ENCODE results near the gene FAM184B.

FAM184B gene

GRCh38 chr4:17781300-17782287, at the start of gene FAM184B:
TSS of gene FAM184B (minus strand) at chr4:17781621. CDS start at chr4:17781299, 322 bp downstream.
- no peak for TF ChIP-seq ZNF274 (IDR thresholded peaks at IDR 0.05; ENCODE audit: low read depth, low read length)
- peak within 1 kb of the TSS; percentile 35; the same call in 1 of the 2 replicates for H3K4me3 ChIP-seq (ENCODE audit: low read length)

- no peak for TF ChIP-seq ZNF274 (IDR thresholded peaks at IDR 0.05; ENCODE audit: low read depth, low read length)
- no peak overlapping the region for H3K4me3 ChIP-seq (ENCODE audit: low read length)
Measured at GRCh38 chr4:17823871-17824669, 42.6 kb upstream of the FAM184B start.

DNA sequence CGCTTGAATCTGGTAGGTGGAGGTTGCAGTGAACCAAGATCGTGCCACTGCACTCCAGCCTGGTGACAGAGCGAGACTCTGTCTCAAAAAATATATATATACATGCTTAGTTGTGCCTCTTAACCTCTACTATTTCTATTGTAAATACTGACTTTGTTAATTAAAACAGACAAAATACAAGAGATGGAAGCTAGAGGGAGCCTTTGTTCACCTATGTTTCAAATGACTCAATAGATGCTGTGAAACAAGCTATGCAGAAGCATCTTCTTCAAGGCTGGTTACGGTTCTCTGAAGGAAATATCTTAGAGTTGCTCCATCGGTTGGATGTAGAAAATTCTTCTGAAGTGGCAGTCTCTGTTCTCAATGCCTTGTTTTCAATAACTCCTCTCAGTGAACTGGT, 35.6 kb upstream of the FAM184B start:
- no peak for TF ChIP-seq ZNF274 (IDR thresholded peaks at IDR 0.05; ENCODE audit: low read depth, low read length)
- H3K4me3 ChIP-seq (ENCODE audit: low read length), result no peak overlapping the region

DNA sequence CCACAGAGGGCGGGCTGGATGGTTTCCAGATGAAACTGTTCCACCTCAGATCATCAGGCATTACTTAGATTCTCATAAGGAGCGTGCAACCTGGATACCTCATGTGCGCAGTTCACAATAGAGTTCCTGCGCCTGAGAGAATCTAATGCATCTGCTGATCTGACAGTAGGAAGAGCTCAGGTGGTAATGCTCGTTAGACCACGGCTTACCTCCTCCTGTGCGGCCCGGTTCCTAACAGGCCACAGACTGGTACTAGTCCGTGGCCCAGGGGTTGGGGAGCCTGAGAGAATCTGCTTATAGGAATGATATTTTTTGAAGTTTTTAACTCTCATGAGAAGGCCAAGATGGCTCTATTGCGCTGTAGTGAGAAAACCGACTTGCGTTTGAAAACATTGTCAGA, 34.7 kb upstream of the FAM184B start:
- no peak overlapping the region for H3K4me3 ChIP-seq (ENCODE audit: low read length)
- TF ChIP-seq ZNF274 (IDR thresholded peaks at IDR 0.05; ENCODE audit: low read depth, low read length), result no peak

GRCh38 chr4:17814140-17814539, 32.7 kb upstream of the FAM184B start:
- TF ChIP-seq ZNF274 (IDR thresholded peaks at IDR 0.05; ENCODE audit: low read depth, low read length), result no peak
- peak overlapping the region; percentile 39; the same call in 1 of the 2 replicates for H3K4me3 ChIP-seq (ENCODE audit: low read length)

- peak overlapping the region; percentile 95; the same call in 1 of the 2 replicates for H3K4me3 ChIP-seq (ENCODE audit: low read length)
Measured at GRCh38 chr4:17812801-17813200, 31.4 kb upstream of the FAM184B start.

DNA sequence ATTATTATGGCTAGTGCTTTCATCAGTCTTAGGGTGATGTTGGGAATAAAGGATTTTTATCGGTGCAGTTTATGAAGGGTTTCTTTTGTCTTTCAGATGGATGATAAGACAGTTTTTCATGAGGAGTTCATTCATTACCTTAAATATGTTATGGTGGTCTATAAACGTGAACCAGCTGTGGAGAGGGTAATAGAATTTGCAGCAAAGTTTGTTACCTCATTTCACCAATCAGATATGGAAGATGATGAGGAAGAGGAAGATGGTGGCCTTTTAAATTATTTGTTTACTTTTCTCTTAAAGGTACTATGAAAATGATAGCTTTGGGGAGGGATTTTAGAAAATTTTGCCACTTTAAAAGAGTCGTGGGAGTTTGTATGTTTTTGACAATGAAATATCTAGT, 30.7 kb upstream of the FAM184B start:
- TF ChIP-seq ZNF274 (IDR thresholded peaks at IDR 0.05; ENCODE audit: low read depth, low read length), result no peak
- H3K4me3 ChIP-seq (ENCODE audit: low read length), result peak overlapping the region; percentile 95; the same call in 1 of the 2 replicates

More at GRCh38 chr4:17812801-17813200, 31.4 kb upstream of the FAM184B start:
- no peak for TF ChIP-seq ZNF274 (IDR thresholded peaks at IDR 0.05; ENCODE audit: low read depth, low read length)

GRCh38 chr4:17811078-17811603, 29.7 kb upstream of the FAM184B start:
- TF ChIP-seq ZNF274 (IDR thresholded peaks at IDR 0.05; ENCODE audit: low read depth, low read length), result no peak
- H3K4me3 ChIP-seq (ENCODE audit: low read length), result peak overlapping the region; percentile 95

GRCh38 chr4:17810260-17811077, 29.0 kb upstream of the FAM184B start, which contains the start of the genes DCAF16 and NCAPG:
TSS of gene DCAF16 (minus strand) at chr4:17810757. CDS start at chr4:17804141, 6,616 bp downstream.
TSS of gene NCAPG (plus strand) at chr4:17810979. CDS start at chr4:17811078, 99 bp downstream.
- peak within 1 kb of the TSS; percentile 96 for H3K4me3 ChIP-seq (ENCODE audit: low read length)
- no peak for TF ChIP-seq ZNF274 (IDR thresholded peaks at IDR 0.05; ENCODE audit: low read depth, low read length)

- TF ChIP-seq ZNF274 (IDR thresholded peaks at IDR 0.05; ENCODE audit: low read depth, low read length), result no peak
- peak overlapping the region; percentile 96 for H3K4me3 ChIP-seq (ENCODE audit: low read length)
Measured at GRCh38 chr4:17809667-17810066, 28.2 kb upstream of the FAM184B start.

DNA sequence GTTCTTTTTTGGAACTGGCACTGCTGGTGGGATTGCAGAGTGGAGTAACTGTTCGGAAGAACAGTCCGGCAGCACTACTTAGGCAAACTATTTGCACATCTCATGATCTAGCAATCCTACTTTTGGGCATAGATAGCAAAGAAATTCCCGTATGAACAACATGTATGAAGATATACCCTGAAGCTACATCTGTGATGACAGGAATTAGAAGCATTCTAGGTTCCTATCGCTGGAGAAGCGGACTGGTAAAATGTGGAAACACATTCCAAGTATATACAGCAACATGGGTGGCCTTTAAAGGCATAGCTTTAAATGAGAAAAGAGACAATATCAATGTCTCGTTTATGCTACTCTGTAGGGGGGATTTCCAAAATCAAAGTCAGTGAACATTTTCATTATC, 26.0 kb upstream of the FAM184B start:
- TF ChIP-seq ZNF274 (IDR thresholded peaks at IDR 0.05; ENCODE audit: low read depth, low read length), result no peak
- H3K4me3 ChIP-seq (ENCODE audit: low read length), result peak overlapping the region; percentile 42

GRCh38 chr4:17805580-17806155, 24.2 kb upstream of the FAM184B start:
- no peak for TF ChIP-seq ZNF274 (IDR thresholded peaks at IDR 0.05; ENCODE audit: low read depth, low read length)
- H3K4me3 ChIP-seq (ENCODE audit: low read length), result no peak overlapping the region

DNA sequence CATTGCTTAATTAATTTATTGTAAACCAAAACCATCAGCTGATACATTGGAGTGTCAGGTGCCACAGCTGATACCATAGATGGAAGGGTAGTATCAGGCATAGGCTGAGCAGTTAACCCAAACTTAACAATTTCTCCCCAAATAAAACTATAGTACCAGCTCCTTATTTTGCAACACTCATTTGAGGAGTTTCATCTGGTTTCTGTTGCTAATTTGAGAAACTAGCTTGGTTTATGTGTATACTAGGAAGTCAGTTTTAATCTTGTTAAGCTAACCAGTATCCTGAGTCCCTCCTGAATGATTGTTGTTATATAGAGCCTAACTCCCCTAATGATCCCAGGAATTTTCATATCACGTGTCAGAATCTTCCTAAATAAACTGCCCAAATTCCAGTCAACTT, 16.4 kb upstream of the FAM184B start:
- no peak for TF ChIP-seq ZNF274 (IDR thresholded peaks at IDR 0.05; ENCODE audit: low read depth, low read length)
- no peak overlapping the region for H3K4me3 ChIP-seq (ENCODE audit: low read length)
